Measurements from ENCODE around the gene PRDM16.

GRCh38 chr1:3255680-3256079 is 186.7 kb downstream of the PRDM16 start:
- TF ChIP-seq, protein P1, sequence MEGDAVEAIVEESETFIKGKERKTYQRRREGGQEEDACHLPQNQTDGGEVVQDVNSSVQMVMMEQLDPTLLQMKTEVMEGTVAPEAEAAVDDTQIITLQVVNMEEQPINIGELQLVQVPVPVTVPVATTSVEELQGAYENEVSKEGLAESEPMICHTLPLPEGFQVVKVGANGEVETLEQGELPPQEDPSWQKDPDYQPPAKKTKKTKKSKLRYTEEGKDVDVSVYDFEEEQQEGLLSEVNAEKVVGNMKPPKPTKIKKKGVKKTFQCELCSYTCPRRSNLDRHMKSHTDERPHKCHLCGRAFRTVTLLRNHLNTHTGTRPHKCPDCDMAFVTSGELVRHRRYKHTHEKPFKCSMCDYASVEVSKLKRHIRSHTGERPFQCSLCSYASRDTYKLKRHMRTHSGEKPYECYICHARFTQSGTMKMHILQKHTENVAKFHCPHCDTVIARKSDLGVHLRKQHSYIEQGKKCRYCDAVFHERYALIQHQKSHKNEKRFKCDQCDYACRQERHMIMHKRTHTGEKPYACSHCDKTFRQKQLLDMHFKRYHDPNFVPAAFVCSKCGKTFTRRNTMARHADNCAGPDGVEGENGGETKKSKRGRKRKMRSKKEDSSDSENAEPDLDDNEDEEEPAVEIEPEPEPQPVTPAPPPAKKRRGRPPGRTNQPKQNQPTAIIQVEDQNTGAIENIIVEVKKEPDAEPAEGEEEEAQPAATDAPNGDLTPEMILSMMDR (IDR thresholded peaks at IDR 0.05): no peak
- TF ChIP-seq EZH2 (IDR thresholded peaks at IDR 0.05; ENCODE audit: borderline replicate concordance, insufficient read depth, low read depth, low read length, poor library complexity, severe bottlenecking): no peak
